Activated B cell treated with CpG ODN at 0.5 μM for 24 hours (primary cell): ENCODE measurements around the gene CEP295NL. TPM values are rescaled to one million over a fixed set of nuclear protein-coding genes. Genes with fewer than 3 reads are reported as not detected.

Experiments
- ATAC-seq: fragments of 200-7000 bp; cut with Tn5 transposase; one replicate; pipeline ENCODE4 v1.10.0; 2021; ENCODE audit warnings: low read depth, mild to moderate bottlenecking, moderate library complexity
- CTCF ChIA-PET: fragments of 350-600 bp; sonication (Branson Sonifier 250); formaldehyde crosslinking; loops from one replicate; lab custom pipeline; 2021; ENCODE audit warnings: antibody characterized with exemption; lab: Charles Lee
- POLR2A ChIA-PET: fragments of 350-600 bp; sonication (Branson Sonifier 250); formaldehyde crosslinking; loops from one replicate; lab custom pipeline; 2021; ENCODE audit warnings: antibody characterized with exemption; lab: Charles Lee
- DNase-seq: peaks from one replicate; pipeline ENCODE4 v3.0.0; 2022
- H3K27ac Mint-ChIP-seq: one replicate; pipeline ENCODE4 v1.8.0; 2020; ENCODE audit warnings: mixed read lengths
- H3K27me3 Mint-ChIP-seq: one replicate; pipeline ENCODE4 v1.8.0; 2021; ENCODE audit warnings: mixed read lengths
- H3K36me3 Mint-ChIP-seq: one replicate; pipeline ENCODE4 v1.8.0; 2021; ENCODE audit warnings: low read depth, mixed read lengths
- H3K4me1 Mint-ChIP-seq: one replicate; pipeline ENCODE4 v1.8.0; 2021; ENCODE audit warnings: mixed read lengths
- H3K4me3 Mint-ChIP-seq: one replicate; pipeline ENCODE4 v1.8.0; 2020; ENCODE audit warnings: mild to moderate bottlenecking, mixed read lengths
- H3K9me3 Mint-ChIP-seq: one replicate; pipeline ENCODE4 v1.8.0; 2020; ENCODE audit warnings: mixed read lengths
- CTCF ChIP-seq: fragments of 200-600 bp; IDR thresholded peaks from one replicate; pipeline ENCODE4 v1.8.0; 2022; ENCODE audit warnings: antibody characterized with exemption, mild to moderate bottlenecking
- intact Hi-C: fragments of 100-400 bp; cut with micrococcal nuclease; formaldehyde crosslinking; loops from one replicate; pipeline ENCODE4 v1.15.1; 2024
- total RNA-seq: library from RNA; stranded (reverse); gene quantifications from 2 replicates; pipeline ENCODE4 v1.2.3, GENCODE V29; 2022

Gene CEP295NL
- total RNA-seq, 1 donor from 2014 or later, result 0.55 TPM

GRCh38 chr17:78862073-78863023 is 40.7 kb downstream of the CEP295NL start:
- H3K27me3 Mint-ChIP-seq, result peaks cover 5% of the 10 kb centered on the region
- CTCF ChIA-PET, result no interaction called here
- H3K36me3 Mint-ChIP-seq, result no peaks in the 10 kb centered on the region
- no peak overlapping the region for H3K27ac Mint-ChIP-seq
- H3K4me1 Mint-ChIP-seq, result peaks cover 3% of the 10 kb centered on the region
- no peak for ATAC-seq
- no peak for DNase-seq
- POLR2A ChIA-PET, result no interaction called here
- TF ChIP-seq CTCF, result no peak
- no peak overlapping the region for H3K4me3 Mint-ChIP-seq
- intact Hi-C loops, result no loop called here
- no peaks in the 10 kb centered on the region for H3K9me3 Mint-ChIP-seq

- POLR2A ChIA-PET, result no interaction called here
These were observed 41.8 kb downstream of the CEP295NL start for GRCh38 chr17:78861229-78861628.

GRCh38 chr17:78859051-78859450 is 44.0 kb downstream of the CEP295NL start:
- CTCF ChIA-PET, result no interaction called here
- H3K27me3 Mint-ChIP-seq, result no peaks in the 10 kb centered on the region
- H3K36me3 Mint-ChIP-seq, result no peaks in the 10 kb centered on the region
- DNase-seq (no peak), ATAC-seq (no peak)
- H3K4me1 Mint-ChIP-seq, result no peaks in the 10 kb centered on the region
- H3K9me3 Mint-ChIP-seq, result no peaks in the 10 kb centered on the region
- POLR2A ChIA-PET, result no interaction called here
- H3K27ac Mint-ChIP-seq, result no peak overlapping the region
- intact Hi-C loops, result no loop called here
- H3K4me3 Mint-ChIP-seq, result no peak overlapping the region
- no peak for TF ChIP-seq CTCF

More at GRCh38 chr17:78861229-78861628, 41.8 kb downstream of the CEP295NL start:
- H3K27ac Mint-ChIP-seq, result no peak overlapping the region
- intact Hi-C loops, result no loop called here
- TF ChIP-seq CTCF, result no peak
- H3K9me3 Mint-ChIP-seq, result no peaks in the 10 kb centered on the region
- peaks cover 3% of the 10 kb centered on the region for H3K4me1 Mint-ChIP-seq
- H3K4me3 Mint-ChIP-seq, result no peak overlapping the region
- peaks cover 5% of the 10 kb centered on the region for H3K27me3 Mint-ChIP-seq
- no peak for DNase-seq
- CTCF ChIA-PET, result no interaction called here
- no peaks in the 10 kb centered on the region for H3K36me3 Mint-ChIP-seq
- no peak for ATAC-seq

- no peak for TF ChIP-seq CTCF
- ATAC-seq (no peak), DNase-seq (no peak)
- Mint-ChIP-seq H3K4me3 (no peak overlapping the region), H3K9me3 (no peaks in the 10 kb centered on the region), H3K36me3 (no peaks in the 10 kb centered on the region), H3K27ac (no peak overlapping the region), H3K4me1 (no peaks in the 10 kb centered on the region), H3K27me3 (no peaks in the 10 kb centered on the region)
- CTCF ChIA-PET, result no interaction called here
- intact Hi-C loops, result no loop called here
- POLR2A ChIA-PET, result no interaction called here
These were observed 45.7 kb downstream of the CEP295NL start for GRCh38 chr17:78857266-78857665.

- ChIA-PET POLR2A (interaction anchor here (0.6 kb wide), 1 partner anchor 10 kb away, joined by 3 read pairs; no protein-coding TSS in a partner anchor), CTCF (no interaction called here)
- Mint-ChIP-seq H3K27me3 (no peaks in the 10 kb centered on the region), H3K9me3 (no peaks in the 10 kb centered on the region), H3K27ac (no peak overlapping the region), H3K4me1 (no peaks in the 10 kb centered on the region), H3K4me3 (no peak overlapping the region), H3K36me3 (no peaks in the 10 kb centered on the region)
- intact Hi-C loops, result no loop called here
- DNase-seq, result no peak
- no peak for ATAC-seq
- no peak for TF ChIP-seq CTCF
These were observed 47.3 kb downstream of the CEP295NL start for GRCh38 chr17:78855561-78856165.
